GM18909 (cell line): ENCODE measurements around the gene TBL1X.
"Not testable (repeated sequence)": the region's sequence is repeated elsewhere in the genome, so short reads cannot be mapped to it uniquely, and the experiment has no call there.

ENCODE experiments used
- ATAC-seq: cut with Tn5 transposase; IDR thresholded peaks from one replicate; pipeline ENCODE4 v1.9.1; 2021; ENCODE audit warnings: mild to moderate bottlenecking; ENCODE audit not compliant: unreplicated experiment, poor library complexity

The TBL1X gene

GRCh38 chrX:9738151-9738550 is 273.3 kb downstream of the TBL1X start:
- no peak for ATAC-seq

GRCh38 chrX:9739130-9739529 is 274.3 kb downstream of the TBL1X start:
- ATAC-seq, result no peak

- ATAC-seq, result no peak
Measured at GRCh38 chrX:9745417-9746115, 280.7 kb downstream of the TBL1X start.

- ATAC-seq, result no peak
Measured at GRCh38 chrX:9746148-9746888, 281.5 kb downstream of the TBL1X start.

- ATAC-seq, result no peak
Measured at GRCh38 chrX:9747644-9748043, 282.8 kb downstream of the TBL1X start.

GRCh38 chrX:9749146-9749692 is 284.4 kb downstream of the TBL1X start:
- no peak for ATAC-seq

- ATAC-seq, result no peak
Measured at GRCh38 chrX:9757366-9757765, 292.5 kb downstream of the TBL1X start.

GRCh38 chrX:9758021-9758638 is 293.3 kb downstream of the TBL1X start:
- ATAC-seq, result no peak

GRCh38 chrX:9759337-9759736 is 294.5 kb downstream of the TBL1X start:
- ATAC-seq, result no peak

- ATAC-seq, result no peak
Measured at GRCh38 chrX:9765072-9765736, 300.3 kb downstream of the TBL1X start.

- no peak for ATAC-seq
Measured at GRCh38 chrX:9765737-9766097, 300.9 kb downstream of the TBL1X start, which contains the start of gene GPR143. Gene GPR143 (minus strand): TSS chrX:9765847. CDS start chrX:9765817, 30 bp downstream.

GRCh38 chrX:9767375-9767774 is 302.5 kb downstream of the TBL1X start:
- no peak for ATAC-seq

- not testable (repeated sequence) for ATAC-seq
Measured at GRCh38 chrX:9768321-9768839, 303.5 kb downstream of the TBL1X start.

GRCh38 chrX:9770319-9770718 is 305.5 kb downstream of the TBL1X start:
- ATAC-seq, result no peak

- ATAC-seq, result no peak
Measured at GRCh38 chrX:9772943-9773342, 308.1 kb downstream of the TBL1X start.

GRCh38 chrX:9775930-9776329 is 311.1 kb downstream of the TBL1X start:
- no peak for ATAC-seq

GRCh38 chrX:9781941-9782340 is 317.1 kb downstream of the TBL1X start:
- no peak for ATAC-seq

- no peak for ATAC-seq
Measured at GRCh38 chrX:9784332-9784731, 319.5 kb downstream of the TBL1X start.

- ATAC-seq, result no peak
Measured at GRCh38 chrX:9785254-9785943, 320.5 kb downstream of the TBL1X start.
